ENCODE measurements around the gene GPR55.

Gene GPR55

GRCh38 chr2:230920167-230920566 is 4.9 kb downstream of the GPR55 start:
- Histone ChIP-seq H3K4me3 (ENCODE audit: low read length) (no peak overlapping the region), H3F3A (ENCODE audit: insufficient read depth, low read length) (no peaks in the 10 kb centered on the region), H3K36me3 (replicated peaks; ENCODE audit: insufficient read depth, low read length) (no peaks in the 10 kb centered on the region), H3K4me2 (ENCODE audit: low read depth, low read length) (peak overlapping the region; percentile 24; the same call in 1 of the 2 replicates), H3K4me1 (ENCODE audit: low read length) (peaks cover 12% of the 10 kb centered on the region; the same call in 1 of the 2 replicates), H3K9ac (ENCODE audit: low read length) (no peak overlapping the region), H3K79me2 (ENCODE audit: low read length) (no peaks in the 10 kb centered on the region), H2AFZ (ENCODE audit: low read length) (no peak overlapping the region), H3K27ac (ENCODE audit: low read length) (no peak overlapping the region), H3K9me3 (replicated peaks; ENCODE audit: insufficient read depth, low read length) (no peaks in the 10 kb centered on the region), H4K20me1 (ENCODE audit: insufficient read depth, low read length) (no peaks in the 10 kb centered on the region), H3K27me3 (replicated peaks; ENCODE audit: insufficient read depth, low read length) (no peaks in the 10 kb centered on the region), H3K9me2 (replicated peaks; ENCODE audit: insufficient read depth, low read length) (no peaks in the 10 kb centered on the region)
- TF ChIP-seq CTCF (IDR thresholded peaks at IDR 0.05; ENCODE audit: low read length) (no peak), EZH2phosphoT487 (IDR thresholded peaks at IDR 0.05; ENCODE audit: low read length) (no peak), EZH2 (optimal IDR thresholded peaks at IDR 0.05; ENCODE audit: low read depth, low read length) (no peak)
- DNase-seq: no peak

GRCh38 chr2:230919681-230920080 is 5.4 kb downstream of the GPR55 start:
- Histone ChIP-seq H3K79me2 (ENCODE audit: low read length) (no peaks in the 10 kb centered on the region), H3K27ac (ENCODE audit: low read length) (no peak overlapping the region), H4K20me1 (ENCODE audit: insufficient read depth, low read length) (no peaks in the 10 kb centered on the region), H3K4me3 (ENCODE audit: low read length) (no peak overlapping the region), H3K36me3 (replicated peaks; ENCODE audit: insufficient read depth, low read length) (no peaks in the 10 kb centered on the region), H3K9ac (ENCODE audit: low read length) (no peak overlapping the region), H3K27me3 (replicated peaks; ENCODE audit: insufficient read depth, low read length) (no peaks in the 10 kb centered on the region), H3K4me1 (ENCODE audit: low read length) (peaks cover 12% of the 10 kb centered on the region; the same call in 1 of the 2 replicates), H3K9me2 (replicated peaks; ENCODE audit: insufficient read depth, low read length) (no peaks in the 10 kb centered on the region), H3F3A (ENCODE audit: insufficient read depth, low read length) (no peaks in the 10 kb centered on the region), H3K4me2 (ENCODE audit: low read depth, low read length) (no peak overlapping the region), H3K9me3 (replicated peaks; ENCODE audit: insufficient read depth, low read length) (no peaks in the 10 kb centered on the region), H2AFZ (ENCODE audit: low read length) (no peak overlapping the region)
- no peak for DNase-seq
- no peak for TF ChIP-seq CTCF (IDR thresholded peaks at IDR 0.05; ENCODE audit: low read length)
- TF ChIP-seq EZH2phosphoT487 (IDR thresholded peaks at IDR 0.05; ENCODE audit: low read length): no peak
- TF ChIP-seq EZH2 (optimal IDR thresholded peaks at IDR 0.05; ENCODE audit: low read depth, low read length): no peak

- no peak overlapping the region for H3K27ac ChIP-seq (ENCODE audit: low read length)
- no peak overlapping the region for H3K4me2 ChIP-seq (ENCODE audit: low read depth, low read length)
- H4K20me1 ChIP-seq (ENCODE audit: insufficient read depth, low read length): no peaks in the 10 kb centered on the region
- no peaks in the 10 kb centered on the region for H3K36me3 ChIP-seq (replicated peaks; ENCODE audit: insufficient read depth, low read length)
- H3K27me3 ChIP-seq (replicated peaks; ENCODE audit: insufficient read depth, low read length): no peaks in the 10 kb centered on the region
- H3K9ac ChIP-seq (ENCODE audit: low read length): no peak overlapping the region
- no peak overlapping the region for H3K4me3 ChIP-seq (ENCODE audit: low read length)
- no peaks in the 10 kb centered on the region for H3K79me2 ChIP-seq (ENCODE audit: low read length)
- peaks cover 12% of the 10 kb centered on the region; the same call in 1 of the 2 replicates for H3K4me1 ChIP-seq (ENCODE audit: low read length)
- no peak for DNase-seq
- H3K9me3 ChIP-seq (replicated peaks; ENCODE audit: insufficient read depth, low read length): no peaks in the 10 kb centered on the region
- TF ChIP-seq EZH2 (optimal IDR thresholded peaks at IDR 0.05; ENCODE audit: low read depth, low read length): no peak
- TF ChIP-seq CTCF (IDR thresholded peaks at IDR 0.05; ENCODE audit: low read length): no peak
- TF ChIP-seq EZH2phosphoT487 (IDR thresholded peaks at IDR 0.05; ENCODE audit: low read length): no peak
- no peaks in the 10 kb centered on the region for H3K9me2 ChIP-seq (replicated peaks; ENCODE audit: insufficient read depth, low read length)
- H2AFZ ChIP-seq (ENCODE audit: low read length): no peak overlapping the region
- no peaks in the 10 kb centered on the region for H3F3A ChIP-seq (ENCODE audit: insufficient read depth, low read length)
Measured at GRCh38 chr2:230919240-230919639, 5.8 kb downstream of the GPR55 start.
